Measurements from ENCODE around the gene PLD5.
"Not testable (repeated sequence)": the region's sequence is repeated elsewhere in the genome, so short reads cannot be mapped to it uniquely, and the experiment has no call there.

Gene PLD5

GRCh38 chr1:242120432-242120831, 404.1 kb downstream of the PLD5 start:
- H3K4me2 ChIP-seq = no peak overlapping the region
- no peak overlapping the region for H2AFZ ChIP-seq (ENCODE audit: low read depth)
- no peaks in the 10 kb centered on the region for H3K27me3 ChIP-seq (ENCODE audit: insufficient read depth, low read depth)
- no peak overlapping the region; the same call in 1 of the 2 replicates for H3K9ac ChIP-seq
- H3K4me1 ChIP-seq (ENCODE audit: low read depth, poor library complexity, severe bottlenecking) = no peaks in the 10 kb centered on the region
- TF ChIP-seq CTCF (conservative IDR thresholded peaks at IDR 0.05; ENCODE audit: low read depth, low read length) = no peak
- H3K79me2 ChIP-seq (ENCODE audit: insufficient read depth, low read depth) = no peaks in the 10 kb centered on the region
- no peak overlapping the region for H3K4me3 ChIP-seq (IDR thresholded peaks at IDR 0.05; ENCODE audit: insufficient read depth, low read depth, low read length)
- no peak overlapping the region for H3K27ac ChIP-seq
- H4K20me1 ChIP-seq (ENCODE audit: insufficient read depth) = no peaks in the 10 kb centered on the region
- H3K36me3 ChIP-seq (ENCODE audit: insufficient read depth) = no peaks in the 10 kb centered on the region

- H3K9ac ChIP-seq = no peak overlapping the region
- no peak overlapping the region for H3K27ac ChIP-seq
- no peaks in the 10 kb centered on the region for H4K20me1 ChIP-seq (ENCODE audit: insufficient read depth)
- no peaks in the 10 kb centered on the region for H3K36me3 ChIP-seq (ENCODE audit: insufficient read depth)
- no peaks in the 10 kb centered on the region for H3K79me2 ChIP-seq (ENCODE audit: insufficient read depth, low read depth)
- no peak overlapping the region for H2AFZ ChIP-seq (ENCODE audit: low read depth)
- no peak overlapping the region for H3K4me3 ChIP-seq (IDR thresholded peaks at IDR 0.05; ENCODE audit: insufficient read depth, low read depth, low read length)
- no peaks in the 10 kb centered on the region for H3K27me3 ChIP-seq (ENCODE audit: insufficient read depth, low read depth)
- no peak overlapping the region for H3K4me2 ChIP-seq
- H3K4me1 ChIP-seq (ENCODE audit: low read depth, poor library complexity, severe bottlenecking) = no peaks in the 10 kb centered on the region
- no peak for TF ChIP-seq CTCF (conservative IDR thresholded peaks at IDR 0.05; ENCODE audit: low read depth, low read length)
Observed at GRCh38 chr1:242100921-242101320, 423.6 kb downstream of the PLD5 start.

- not testable (repeated sequence) for H3K36me3 ChIP-seq (ENCODE audit: insufficient read depth); H3K4me2 ChIP-seq; H4K20me1 ChIP-seq (ENCODE audit: insufficient read depth); H3K9ac ChIP-seq; H3K4me3 ChIP-seq (IDR thresholded peaks at IDR 0.05; ENCODE audit: insufficient read depth, low read depth, low read length); H3K4me1 ChIP-seq (ENCODE audit: low read depth, poor library complexity, severe bottlenecking); H3K79me2 ChIP-seq (ENCODE audit: insufficient read depth, low read depth); H3K27me3 ChIP-seq (ENCODE audit: insufficient read depth, low read depth); H3K27ac ChIP-seq; H2AFZ ChIP-seq (ENCODE audit: low read depth)
Observed at GRCh38 chr1:242097283-242097682, 427.2 kb downstream of the PLD5 start.

GRCh38 chr1:242093116-242093515, 431.4 kb downstream of the PLD5 start:
- no peak for TF ChIP-seq CTCF (conservative IDR thresholded peaks at IDR 0.05; ENCODE audit: low read depth, low read length)
- no peak overlapping the region for H3K4me3 ChIP-seq (IDR thresholded peaks at IDR 0.05; ENCODE audit: insufficient read depth, low read depth, low read length)
- no peaks in the 10 kb centered on the region for H3K4me1 ChIP-seq (ENCODE audit: low read depth, poor library complexity, severe bottlenecking)
- no peaks in the 10 kb centered on the region for H3K36me3 ChIP-seq (ENCODE audit: insufficient read depth)
- no peak overlapping the region for H2AFZ ChIP-seq (ENCODE audit: low read depth)
- no peak overlapping the region for H3K4me2 ChIP-seq
- no peaks in the 10 kb centered on the region for H4K20me1 ChIP-seq (ENCODE audit: insufficient read depth)
- H3K79me2 ChIP-seq (ENCODE audit: insufficient read depth, low read depth) = no peaks in the 10 kb centered on the region
- H3K27ac ChIP-seq = no peak overlapping the region
- no peaks in the 10 kb centered on the region for H3K27me3 ChIP-seq (ENCODE audit: insufficient read depth, low read depth)
- no peak overlapping the region for H3K9ac ChIP-seq

GRCh38 chr1:242089911-242090310, 434.6 kb downstream of the PLD5 start:
- no peak overlapping the region for H3K4me3 ChIP-seq (IDR thresholded peaks at IDR 0.05; ENCODE audit: insufficient read depth, low read depth, low read length)
- H3K27me3 ChIP-seq (ENCODE audit: insufficient read depth, low read depth) = no peaks in the 10 kb centered on the region

More at GRCh38 chr1:242089911-242090310, 434.6 kb downstream of the PLD5 start:
- no peak overlapping the region for H3K27ac ChIP-seq
- H3K9ac ChIP-seq = no peak overlapping the region
- H3K79me2 ChIP-seq (ENCODE audit: insufficient read depth, low read depth) = no peaks in the 10 kb centered on the region
- no peak overlapping the region for H2AFZ ChIP-seq (ENCODE audit: low read depth)
- no peaks in the 10 kb centered on the region for H3K36me3 ChIP-seq (ENCODE audit: insufficient read depth)
- no peak for TF ChIP-seq CTCF (conservative IDR thresholded peaks at IDR 0.05; ENCODE audit: low read depth, low read length)
- H3K4me1 ChIP-seq (ENCODE audit: low read depth, poor library complexity, severe bottlenecking) = no peaks in the 10 kb centered on the region
- H4K20me1 ChIP-seq (ENCODE audit: insufficient read depth) = no peaks in the 10 kb centered on the region
- H3K4me2 ChIP-seq = no peak overlapping the region

All from KMS-11 (cell line).